T-helper 17 cell (primary cell): ENCODE data around the gene TTC7B. TPM values are rescaled to one million over a fixed set of nuclear protein-coding genes. Genes with fewer than 3 reads are reported as not detected.

Source experiments
- ATAC-seq: fragments of 150-1000 bp; cut with Tn5 transposase; 2 replicates; pipeline ENCODE4 v1.10.0; 2021; ENCODE audit warnings: mild to moderate bottlenecking, moderate library complexity
- DNase-seq, 3 donors: peaks; one replicate each; pipeline versions ENCODE4 v3.0.0 to v3.0.0-alpha.2; 2020 to 2021
- H3K9me3 ChIP-seq: one replicate; pipeline ENCODE4 v1.7.0; 2013; ENCODE audit warnings: low read length, mild to moderate bottlenecking; ENCODE audit not compliant: control insufficient read depth, poor library complexity, severe bottlenecking
- H3K27ac Mint-ChIP-seq: one replicate; pipeline ENCODE4 v1.8.0; 2022; ENCODE audit warnings: mild to moderate bottlenecking, moderate library complexity, mixed read lengths
- H3K27me3 Mint-ChIP-seq: one replicate; pipeline ENCODE4 v1.8.0; 2022; ENCODE audit warnings: mixed read lengths
- H3K36me3 Mint-ChIP-seq: one replicate; pipeline ENCODE4 v1.8.0; 2022; ENCODE audit warnings: low read depth, mixed read lengths
- H3K4me1 Mint-ChIP-seq: one replicate; pipeline ENCODE4 v1.8.0; 2022; ENCODE audit warnings: mild to moderate bottlenecking, mixed read lengths
- H3K4me3 Mint-ChIP-seq: one replicate; pipeline ENCODE4 v1.8.0; 2022; ENCODE audit warnings: mild to moderate bottlenecking, moderate library complexity, mixed read lengths
- total RNA-seq, 4 donors: library from RNA in 2 of 4; stranded (reverse) in 2 of 4; gene quantifications; one replicate each; pipeline ENCODE4 v1.2.3 and lab custom pipeline; 2022 to 2026

The TTC7B gene
- total RNA-seq, 2 donors from 2014 or later, result 2.5 to 28.3 TPM

GRCh38 chr14:90809530-90810312 is 6.5 kb downstream of the TTC7B start:
- H3K4me3 Mint-ChIP-seq, result no peak overlapping the region
- DNase-seq (no peak), ATAC-seq (no peak)
- no peaks in the 10 kb centered on the region for H3K36me3 Mint-ChIP-seq
- no peaks in the 10 kb centered on the region for H3K27me3 Mint-ChIP-seq
- H3K4me1 Mint-ChIP-seq, result peaks cover 3% of the 10 kb centered on the region
- no peak overlapping the region for H3K27ac Mint-ChIP-seq
- H3K9me3 ChIP-seq, result no peaks in the 10 kb centered on the region

GRCh38 chr14:90808759-90809529 is 7.3 kb downstream of the TTC7B start:
- Mint-ChIP-seq H3K4me3 (no peak overlapping the region), H3K27ac (no peak overlapping the region), H3K27me3 (no peaks in the 10 kb centered on the region), H3K36me3 (no peaks in the 10 kb centered on the region), H3K4me1 (no peaks in the 10 kb centered on the region)
- DNase-seq, result no peak
- H3K9me3 ChIP-seq, result no peaks in the 10 kb centered on the region
- ATAC-seq, result no peak

- no peak overlapping the region for H3K4me3 Mint-ChIP-seq
These were observed 9.2 kb downstream of the TTC7B start for GRCh38 chr14:90807060-90807459.

GRCh38 chr14:90805662-90806540 is 10.3 kb downstream of the TTC7B start:
- no peak for DNase-seq
- no peaks in the 10 kb centered on the region for H3K27me3 Mint-ChIP-seq
- H3K9me3 ChIP-seq, result no peaks in the 10 kb centered on the region
- no peak for ATAC-seq
- H3K4me1 Mint-ChIP-seq, result peaks cover 4% of the 10 kb centered on the region
- no peaks in the 10 kb centered on the region for H3K36me3 Mint-ChIP-seq
- peak overlapping the region; percentile 74 for H3K27ac Mint-ChIP-seq
- no peak overlapping the region for H3K4me3 Mint-ChIP-seq

More at GRCh38 chr14:90807060-90807459, 9.2 kb downstream of the TTC7B start:
- H3K9me3 ChIP-seq, result no peaks in the 10 kb centered on the region
- DNase-seq (no peak), ATAC-seq (no peak)
- Mint-ChIP-seq H3K4me1 (no peaks in the 10 kb centered on the region), H3K27me3 (no peaks in the 10 kb centered on the region), H3K36me3 (no peaks in the 10 kb centered on the region), H3K27ac (peak overlapping the region; percentile 74)

GRCh38 chr14:90805084-90805391 is 11.2 kb downstream of the TTC7B start:
- peaks cover 7% of the 10 kb centered on the region for H3K4me1 Mint-ChIP-seq
- H3K9me3 ChIP-seq, result no peaks in the 10 kb centered on the region
- H3K27ac Mint-ChIP-seq, result no peak overlapping the region
- H3K27me3 Mint-ChIP-seq, result no peaks in the 10 kb centered on the region
- H3K36me3 Mint-ChIP-seq, result peaks cover 3% of the 10 kb centered on the region
- ATAC-seq, result no peak
- DNase-seq, result no peak
- H3K4me3 Mint-ChIP-seq, result no peak overlapping the region

GRCh38 chr14:90804292-90805083 is 11.7 kb downstream of the TTC7B start:
- ATAC-seq, result no peak
- Mint-ChIP-seq H3K4me1 (peaks cover 9% of the 10 kb centered on the region), H3K27me3 (peaks cover under 1% of the 10 kb centered on the region), H3K4me3 (no peak overlapping the region), H3K27ac (peak overlapping the region; percentile 29), H3K36me3 (peaks cover 4% of the 10 kb centered on the region)
- no peaks in the 10 kb centered on the region for H3K9me3 ChIP-seq
- DNase-seq, result no peak

- Mint-ChIP-seq H3K27me3 (peaks cover 7% of the 10 kb centered on the region), H3K27ac (no peak overlapping the region), H3K4me1 (peaks cover 15% of the 10 kb centered on the region), H3K4me3 (no peak overlapping the region), H3K36me3 (peaks cover 4% of the 10 kb centered on the region)
- no peaks in the 10 kb centered on the region for H3K9me3 ChIP-seq
- no peak for ATAC-seq
- DNase-seq, result no peak
These were observed 13.0 kb downstream of the TTC7B start for GRCh38 chr14:90803249-90803648.

- H3K4me1 Mint-ChIP-seq, result peaks cover 15% of the 10 kb centered on the region
- H3K9me3 ChIP-seq, result no peaks in the 10 kb centered on the region
- no peak overlapping the region for H3K27ac Mint-ChIP-seq
- H3K36me3 Mint-ChIP-seq, result peaks cover 4% of the 10 kb centered on the region
- DNase-seq (no peak), ATAC-seq (no peak)
- H3K27me3 Mint-ChIP-seq, result peaks cover 7% of the 10 kb centered on the region
- H3K4me3 Mint-ChIP-seq, result no peak overlapping the region
These were observed 16.8 kb downstream of the TTC7B start for GRCh38 chr14:90799420-90799819.

GRCh38 chr14:90797919-90798318 is 18.3 kb downstream of the TTC7B start:
- Mint-ChIP-seq H3K4me3 (no peak overlapping the region), H3K36me3 (peaks cover 4% of the 10 kb centered on the region), H3K4me1 (peaks cover 15% of the 10 kb centered on the region), H3K27me3 (peaks cover 7% of the 10 kb centered on the region), H3K27ac (no peak overlapping the region)
- DNase-seq (no peak), ATAC-seq (no peak)
- no peaks in the 10 kb centered on the region for H3K9me3 ChIP-seq

GRCh38 chr14:90797451-90797850 is 18.8 kb downstream of the TTC7B start:
- ATAC-seq (no peak), DNase-seq (no peak)
- H3K4me3 Mint-ChIP-seq, result no peak overlapping the region
- H3K36me3 Mint-ChIP-seq, result peaks cover 4% of the 10 kb centered on the region
- no peak overlapping the region for H3K27ac Mint-ChIP-seq
- peaks cover 7% of the 10 kb centered on the region for H3K27me3 Mint-ChIP-seq
- H3K4me1 Mint-ChIP-seq, result peaks cover 15% of the 10 kb centered on the region
- H3K9me3 ChIP-seq, result no peaks in the 10 kb centered on the region

- peaks cover 7% of the 10 kb centered on the region for H3K27me3 Mint-ChIP-seq
- no peaks in the 10 kb centered on the region for H3K9me3 ChIP-seq
- H3K36me3 Mint-ChIP-seq, result peaks cover 4% of the 10 kb centered on the region
- ATAC-seq, result no peak
- no peak overlapping the region for H3K27ac Mint-ChIP-seq
- DNase-seq, result no peak
- no peak overlapping the region for H3K4me3 Mint-ChIP-seq
- H3K4me1 Mint-ChIP-seq, result peaks cover 13% of the 10 kb centered on the region
These were observed 19.9 kb downstream of the TTC7B start for GRCh38 chr14:90796329-90796728.

- peaks cover 11% of the 10 kb centered on the region for H3K4me1 Mint-ChIP-seq
- ATAC-seq (no peak), DNase-seq (no peak)
- H3K27me3 Mint-ChIP-seq, result peaks cover 7% of the 10 kb centered on the region
- no peak overlapping the region for H3K27ac Mint-ChIP-seq
- peaks cover 4% of the 10 kb centered on the region for H3K36me3 Mint-ChIP-seq
- H3K9me3 ChIP-seq, result no peaks in the 10 kb centered on the region
- no peak overlapping the region for H3K4me3 Mint-ChIP-seq
These were observed 20.5 kb downstream of the TTC7B start for GRCh38 chr14:90795744-90796143.
